Prostate gland (tissue), 2 donors: ENCODE data around the gene TSEN2. TPM values are rescaled to one million over a fixed set of nuclear protein-coding genes. Genes with fewer than 3 reads are reported as not detected.

Experiments used
- DNase-seq: peaks from one replicate; pipeline ENCODE4 v3.0.0-alpha.2; 2019; ENCODE audit warnings: low spot score
- H3K27ac ChIP-seq, 2 donors: fragments of 200-600 bp; sonication (generic); 2 replicates each; pipeline ENCODE4 v1.5.1; 2017 to 2019
- H3K27me3 ChIP-seq: fragments of 200-600 bp; sonication (generic); replicated peaks from 2 replicates; pipeline ENCODE4 v1.5.1; 2019; ENCODE audit not compliant: insufficient read depth
- H3K36me3 ChIP-seq, 2 donors: fragments of 200-600 bp; sonication (generic); 1 replicate in 1 of 2; 2 replicates in 1 of 2; pipeline versions ENCODE4 v1.5.1 to v1.8.1; 2017 to 2019
- H3K4me1 ChIP-seq: fragments of 200-600 bp; sonication (generic); replicated peaks from 2 replicates; pipeline ENCODE4 v1.5.1; 2019
- H3K4me3 ChIP-seq, 2 donors: fragments of 200-600 bp; sonication (generic); 2 replicates each; pipeline ENCODE4 v1.5.1; 2017 to 2019
- H3K9me3 ChIP-seq: fragments of 200-600 bp; sonication (generic); 2 replicates; pipeline ENCODE4 v1.5.1; 2017
- POLR2A ChIP-seq: fragments of 450-650 bp; IDR thresholded peaks from one replicate; pipeline ENCODE4 v1.6.1; 2016; ENCODE audit warnings: antibody characterized with exemption, mild to moderate bottlenecking
- POLR2AphosphoS5 ChIP-seq: sonication (generic); formaldehyde crosslinking; IDR thresholded peaks from one replicate; pipeline ENCODE4 v1.6.1; 2017; ENCODE audit warnings: antibody characterized with exemption
- WGBS: methylation state at CpG from one replicate; pipeline ENCODE4 v1.1.5; 2018; 5-methylcytosine and 5-hydroxymethylcytosine counted together
- intact Hi-C: fragments of 100-400 bp; cut with DNase I; formaldehyde crosslinking; loops from one replicate; pipeline ENCODE4 v1.14.2; 2022
- total RNA-seq, 2 donors: library from RNA; depleted of rRNA; stranded (reverse); fragments of >200 nt; gene quantifications; one replicate each; pipeline ENCODE4 v1.1.0, GENCODE V29; 2016
- TF ChIP-seq, protein P1 (sequence below), 4 experiments: fragments of 200-600 bp in 2 of 4; fragments of 450-650 bp in 2 of 4; sonication (generic) in 2 of 4; IDR thresholded peaks; 1 replicate in 3 of 4; 2 replicates in 1 of 4; pipeline ENCODE4 v1.5.1; 2016 to 2019; ENCODE audit warnings: antibody characterized with exemption in 4 of 4, mild to moderate bottlenecking in 2 of 4, moderate library complexity in 2 of 4

The TSEN2 gene
- total RNA-seq, 2 donors from 2014 or later, result 13.8 to 14.9 TPM

DNA sequence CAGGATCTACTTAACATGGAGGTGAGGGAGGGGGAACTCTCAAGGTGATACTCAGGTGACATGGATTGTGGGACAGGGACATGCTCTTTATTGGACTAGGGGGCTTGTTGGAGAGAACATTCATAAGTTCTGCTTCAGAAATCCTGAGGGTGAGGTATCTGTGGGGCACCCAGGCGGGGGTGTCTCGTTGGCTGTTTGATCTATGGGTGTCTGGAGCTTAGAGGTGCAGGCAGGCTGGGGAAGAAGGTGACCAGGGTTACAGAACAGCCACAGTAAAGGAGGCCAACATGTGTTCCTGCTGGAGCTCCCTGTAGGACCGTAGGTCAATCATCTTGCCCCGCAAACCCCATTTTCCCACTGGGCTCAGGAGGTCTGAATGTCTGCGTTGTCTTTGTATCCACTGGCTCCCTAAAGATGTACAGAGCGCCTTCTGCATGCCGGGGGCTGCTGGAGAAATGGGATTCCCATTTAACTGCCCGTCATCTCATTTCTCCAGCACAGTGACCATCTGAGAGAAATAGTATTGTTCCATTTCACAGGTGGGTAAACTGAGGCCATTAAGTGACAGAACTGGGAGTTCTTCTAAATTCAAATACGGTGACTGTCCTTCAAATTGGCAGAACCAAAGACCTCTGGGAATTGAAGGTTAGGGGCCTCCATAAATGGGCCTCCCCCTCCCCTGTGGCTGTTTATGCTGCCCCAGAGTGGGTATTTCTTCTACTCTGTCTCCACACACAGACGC is 40.3 kb upstream of the TSEN2 start:
- Histone ChIP-seq H3K27ac (no peak overlapping the region), H3K36me3 (no peaks in the 10 kb centered on the region), H3K4me1 (no peaks in the 10 kb centered on the region), H3K4me3 (no peak overlapping the region), H3K9me3 (no peaks in the 10 kb centered on the region), H3K27me3 (no peaks in the 10 kb centered on the region)
- 93% methylated on average over 10 of the region's 10 CpGs for WGBS
- TF ChIP-seq POLR2A (no peak), POLR2AphosphoS5 (no peak)
- TF ChIP-seq, protein P1, sequence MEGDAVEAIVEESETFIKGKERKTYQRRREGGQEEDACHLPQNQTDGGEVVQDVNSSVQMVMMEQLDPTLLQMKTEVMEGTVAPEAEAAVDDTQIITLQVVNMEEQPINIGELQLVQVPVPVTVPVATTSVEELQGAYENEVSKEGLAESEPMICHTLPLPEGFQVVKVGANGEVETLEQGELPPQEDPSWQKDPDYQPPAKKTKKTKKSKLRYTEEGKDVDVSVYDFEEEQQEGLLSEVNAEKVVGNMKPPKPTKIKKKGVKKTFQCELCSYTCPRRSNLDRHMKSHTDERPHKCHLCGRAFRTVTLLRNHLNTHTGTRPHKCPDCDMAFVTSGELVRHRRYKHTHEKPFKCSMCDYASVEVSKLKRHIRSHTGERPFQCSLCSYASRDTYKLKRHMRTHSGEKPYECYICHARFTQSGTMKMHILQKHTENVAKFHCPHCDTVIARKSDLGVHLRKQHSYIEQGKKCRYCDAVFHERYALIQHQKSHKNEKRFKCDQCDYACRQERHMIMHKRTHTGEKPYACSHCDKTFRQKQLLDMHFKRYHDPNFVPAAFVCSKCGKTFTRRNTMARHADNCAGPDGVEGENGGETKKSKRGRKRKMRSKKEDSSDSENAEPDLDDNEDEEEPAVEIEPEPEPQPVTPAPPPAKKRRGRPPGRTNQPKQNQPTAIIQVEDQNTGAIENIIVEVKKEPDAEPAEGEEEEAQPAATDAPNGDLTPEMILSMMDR (IDR thresholded peaks at IDR 0.05), result no peak
- intact Hi-C loops, result no loop called here
- no peak for DNase-seq

DNA sequence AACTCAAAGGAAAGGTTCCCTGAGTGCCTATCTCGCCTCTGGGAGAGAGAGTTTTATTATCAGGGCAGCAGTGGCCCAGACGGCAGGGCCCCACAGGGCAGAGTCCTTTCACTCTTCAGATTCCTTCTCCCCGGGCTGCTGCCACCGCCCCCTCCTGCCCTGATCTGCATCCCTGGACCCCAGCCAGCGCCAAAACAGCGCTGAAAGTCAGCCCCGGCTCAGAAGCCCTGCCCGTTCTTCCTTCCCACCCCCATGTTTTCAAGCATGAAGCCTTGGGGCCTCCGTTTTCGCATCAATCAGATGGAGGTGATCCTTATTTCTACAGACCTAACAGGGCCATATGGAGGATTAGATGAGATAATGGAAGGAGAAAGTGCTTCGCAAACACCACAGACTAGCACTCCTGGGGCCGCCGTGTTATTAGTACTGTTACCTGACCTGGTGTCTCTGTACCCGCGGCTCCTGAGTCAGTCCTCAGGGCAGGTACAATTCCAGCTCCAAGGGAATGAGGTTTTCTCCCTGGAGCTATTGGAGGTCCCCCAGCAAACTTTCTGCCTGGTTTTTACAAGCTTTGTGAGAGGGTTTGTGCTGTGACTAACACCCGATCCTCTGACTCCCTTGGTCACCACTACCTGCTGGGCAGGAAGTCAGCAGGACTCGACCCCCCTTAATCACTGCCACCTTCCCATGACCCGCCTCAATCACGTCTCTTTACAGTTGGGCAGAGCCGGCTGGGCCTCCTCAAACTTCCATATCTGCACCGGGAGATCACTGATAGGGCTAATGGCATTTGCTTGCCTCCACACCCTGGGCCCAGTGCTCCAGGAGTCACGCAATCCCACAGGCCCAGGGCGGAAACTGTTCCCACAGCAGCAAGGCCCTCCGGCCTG is 39.5 kb upstream of the TSEN2 start:
- H3K4me3 ChIP-seq, result no peak overlapping the region
- H3K36me3 ChIP-seq, result no peaks in the 10 kb centered on the region
- WGBS, result 40% methylated on average over 24 of the region's 24 CpGs
- no peak overlapping the region for H3K27ac ChIP-seq
- H3K4me1 ChIP-seq, result no peaks in the 10 kb centered on the region
- no peak for DNase-seq
- H3K9me3 ChIP-seq, result no peaks in the 10 kb centered on the region
- H3K27me3 ChIP-seq, result no peaks in the 10 kb centered on the region
- TF ChIP-seq POLR2AphosphoS5 (no peak), POLR2A (peak; percentile 21)
- TF ChIP-seq, protein P1 (IDR thresholded peaks at IDR 0.05), result no peak
- intact Hi-C loops, result no loop called here

DNA sequence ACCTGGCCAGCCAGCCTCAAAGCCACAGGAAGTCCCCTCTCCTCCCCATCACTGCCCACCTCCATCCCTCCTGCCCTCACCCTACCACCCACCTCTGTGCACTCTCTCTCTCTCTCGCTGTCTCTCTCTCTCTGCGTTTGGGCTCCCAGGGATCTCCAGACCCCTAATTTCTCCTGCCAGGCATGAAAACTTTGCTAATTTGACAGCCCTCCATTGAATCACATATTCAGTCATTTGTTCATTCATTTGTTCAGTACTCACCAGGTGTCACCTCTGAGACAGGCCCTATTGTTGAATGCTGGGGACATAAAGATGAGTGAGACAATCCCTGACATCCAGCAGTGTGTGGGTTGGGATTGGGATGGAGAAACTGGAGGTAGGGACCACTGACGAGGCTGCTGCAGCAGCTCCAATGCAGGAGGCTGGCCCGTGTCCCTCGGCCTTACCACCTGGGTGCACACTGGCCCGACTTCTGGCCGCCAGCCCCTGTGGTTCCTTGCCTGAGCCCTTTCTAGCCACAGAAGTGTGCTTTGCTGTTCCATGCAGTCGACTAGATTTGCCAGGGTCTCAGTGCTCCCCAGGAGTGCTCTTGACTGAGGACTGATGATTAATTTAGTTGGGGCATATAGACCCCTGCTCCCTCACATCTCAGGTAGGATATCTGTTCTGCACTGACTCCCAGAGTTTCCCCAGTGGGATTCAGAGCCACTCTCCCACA is 38.6 kb upstream of the TSEN2 start:
- no peak overlapping the region for H3K27ac ChIP-seq
- no peak for DNase-seq
- H3K4me1 ChIP-seq, result no peaks in the 10 kb centered on the region
- no peaks in the 10 kb centered on the region for H3K27me3 ChIP-seq
- no peaks in the 10 kb centered on the region for H3K9me3 ChIP-seq
- H3K36me3 ChIP-seq, result no peaks in the 10 kb centered on the region
- 94% methylated on average over 8 of the region's 8 CpGs for WGBS
- intact Hi-C loops, result no loop called here
- no peak overlapping the region for H3K4me3 ChIP-seq
- no peak for TF ChIP-seq POLR2A
- TF ChIP-seq POLR2AphosphoS5, result no peak
- TF ChIP-seq, protein P1 (IDR thresholded peaks at IDR 0.05), result no peak

DNA sequence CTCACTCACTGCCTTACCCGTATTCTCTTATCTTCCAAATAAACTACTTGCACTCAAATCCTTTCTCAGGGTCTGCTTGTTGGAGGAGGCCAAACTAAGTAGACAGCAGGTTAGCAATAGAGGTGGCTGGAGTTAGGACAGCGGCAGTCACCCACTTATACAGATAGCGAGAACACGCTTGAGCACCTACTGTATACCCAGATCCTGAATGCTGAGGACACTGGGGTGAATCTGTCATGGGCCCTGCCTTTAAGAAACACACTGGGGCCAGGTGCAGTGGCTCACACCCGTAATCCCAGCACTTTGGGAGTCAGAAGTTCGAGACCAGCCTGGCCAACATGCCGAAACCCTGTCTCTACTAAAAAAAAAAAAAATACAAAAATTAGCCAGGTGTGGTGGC is 38.0 kb upstream of the TSEN2 start:
- Histone ChIP-seq H3K36me3 (no peaks in the 10 kb centered on the region), H3K27me3 (no peaks in the 10 kb centered on the region), H3K27ac (no peak overlapping the region), H3K4me1 (no peaks in the 10 kb centered on the region), H3K9me3 (no peaks in the 10 kb centered on the region), H3K4me3 (no peak overlapping the region)
- intact Hi-C loops, result no loop called here
- TF ChIP-seq POLR2A (no peak), POLR2AphosphoS5 (no peak)
- TF ChIP-seq, protein P1 (IDR thresholded peaks at IDR 0.05), result no peak
- no peak for DNase-seq
- WGBS, result 88% methylated on average over 7 of the region's 7 CpGs
